ENCODE results near the gene GPR119. TPM values are rescaled to one million over a fixed set of nuclear protein-coding genes. Genes with fewer than 3 reads are reported as not detected.

GPR119 gene
- polyA plus RNA-seq, 3 donors = not detected

GRCh38 chrX:130426531-130426930 is 41.1 kb upstream of the GPR119 start:
- H3K27ac Mint-ChIP-seq = no peak overlapping the region
- peaks cover 0 to 18% (median 2%) of the 10 kb centered on the region in 7 donors for H3K9me3 Mint-ChIP-seq
- no peaks in the 10 kb centered on the region for H3K4me1 Mint-ChIP-seq
- Histone ChIP-seq H3K27me3 (ENCODE audit: control insufficient read depth in 2 of 2, insufficient read depth in 2 of 2, low read length in 2 of 2) (no peaks in the 10 kb centered on the region), H3K9me3 (replicated peaks in 1 of 2; ENCODE audit: control insufficient read depth in 1 of 2, insufficient read depth in 1 of 2, low read length in 2 of 2) (peaks cover 0 to 4% of the 10 kb centered on the region in 2 donors), H3K4me3 (replicated peaks in 1 of 3; ENCODE audit: low read depth in 2 of 3, low read length in 3 of 3) (no peak overlapping the region), H4K20me1 (ENCODE audit: insufficient read depth, low read length) (no peaks in the 10 kb centered on the region), H3K79me2 (ENCODE audit: insufficient read depth, low read length) (no peaks in the 10 kb centered on the region), H3K9ac (ENCODE audit: insufficient read depth, low read length, poor library complexity, severe bottlenecking) (no peak overlapping the region), H3K4me2 (replicated peaks; ENCODE audit: extremely low read depth, low read length, poor library complexity, severe bottlenecking) (no peak overlapping the region), H3K4me1 (ENCODE audit: control insufficient read depth in 1 of 2, insufficient read depth in 2 of 2, low read length in 2 of 2) (no peaks in the 10 kb centered on the region), H3K36me3 (replicated peaks in 1 of 2; ENCODE audit: control insufficient read depth in 1 of 2, insufficient read depth in 2 of 2, low read length in 2 of 2) (no peaks in the 10 kb centered on the region), H2AFZ (ENCODE audit: insufficient read depth, low read depth, low read length, poor library complexity, severe bottlenecking) (no peak overlapping the region), H3K27ac (ENCODE audit: low read depth in 1 of 2, low read length in 2 of 2) (no peak overlapping the region)
- intact Hi-C loops (cut with micrococcal nuclease) = no loop called here
- no peak for DNase-seq
- no peak for TF ChIP-seq CTCF (IDR thresholded peaks at IDR 0.05)
- H3K4me3 Mint-ChIP-seq = no peak overlapping the region
- no peaks in the 10 kb centered on the region for H3K36me3 Mint-ChIP-seq
- peaks cover 3 to 8% (median 6%) of the 10 kb centered on the region in 3 donors for H3K27me3 Mint-ChIP-seq (ENCODE audit: low read depth in 3 of 3)
- no CpG with 5 or more reads among the region's 6 CpGs for WGBS (ENCODE audit: insufficient coverage)

GRCh38 chrX:130419263-130419662 is 33.8 kb upstream of the GPR119 start:
- no peaks in the 10 kb centered on the region for H3K9me3 Mint-ChIP-seq
- Histone ChIP-seq H2AFZ (ENCODE audit: insufficient read depth, low read depth, low read length, poor library complexity, severe bottlenecking) (no peak overlapping the region), H3K79me2 (ENCODE audit: insufficient read depth, low read length) (no peaks in the 10 kb centered on the region), H3K9me3 (replicated peaks in 1 of 2; ENCODE audit: control insufficient read depth in 1 of 2, insufficient read depth in 1 of 2, low read length in 2 of 2) (no peaks in the 10 kb centered on the region), H3K27me3 (ENCODE audit: control insufficient read depth in 2 of 2, insufficient read depth in 2 of 2, low read length in 2 of 2) (no peaks in the 10 kb centered on the region), H3K27ac (ENCODE audit: low read depth in 1 of 2, low read length in 2 of 2) (no peak overlapping the region), H3K9ac (ENCODE audit: insufficient read depth, low read length, poor library complexity, severe bottlenecking) (no peak overlapping the region), H3K4me1 (ENCODE audit: control insufficient read depth in 1 of 2, insufficient read depth in 2 of 2, low read length in 2 of 2) (no peaks in the 10 kb centered on the region), H3K4me3 (replicated peaks in 1 of 3; ENCODE audit: low read depth in 2 of 3, low read length in 3 of 3) (no peak overlapping the region), H3K36me3 (replicated peaks in 1 of 2; ENCODE audit: control insufficient read depth in 1 of 2, insufficient read depth in 2 of 2, low read length in 2 of 2) (peaks cover 4 to 7% of the 10 kb centered on the region in 2 donors), H3K4me2 (replicated peaks; ENCODE audit: extremely low read depth, low read length, poor library complexity, severe bottlenecking) (no peak overlapping the region), H4K20me1 (ENCODE audit: insufficient read depth, low read length) (no peaks in the 10 kb centered on the region)
- TF ChIP-seq CTCF (IDR thresholded peaks at IDR 0.05) = no peak
- intact Hi-C loops (cut with micrococcal nuclease) = no loop called here
- no peaks in the 10 kb centered on the region for H3K4me1 Mint-ChIP-seq
- H3K27me3 Mint-ChIP-seq (ENCODE audit: low read depth in 3 of 3) = peaks cover 0 to 4% (median 2%) of the 10 kb centered on the region in 3 donors
- H3K27ac Mint-ChIP-seq = no peak overlapping the region
- no peak for DNase-seq
- H3K36me3 Mint-ChIP-seq = peaks cover 5% of the 10 kb centered on the region in 2 donors
- 100% methylated on average over 1 of the region's 2 CpGs for WGBS (ENCODE audit: insufficient coverage)
- no peak overlapping the region for H3K4me3 Mint-ChIP-seq
